Measurements from ENCODE around the gene S100A1. TPM values are rescaled to one million over a fixed set of nuclear protein-coding genes. Genes with fewer than 3 reads are reported as not detected.
A peak's percentile ranks its signal among the peaks of the same experiment; 100 is the strongest.

Gene S100A1
- total and polyA plus RNA-seq, 2 of the 13 experiments (the other 11 are each of a cell fraction or from before 2014, with no cell fraction given) = 120 to 251 TPM

DNA sequence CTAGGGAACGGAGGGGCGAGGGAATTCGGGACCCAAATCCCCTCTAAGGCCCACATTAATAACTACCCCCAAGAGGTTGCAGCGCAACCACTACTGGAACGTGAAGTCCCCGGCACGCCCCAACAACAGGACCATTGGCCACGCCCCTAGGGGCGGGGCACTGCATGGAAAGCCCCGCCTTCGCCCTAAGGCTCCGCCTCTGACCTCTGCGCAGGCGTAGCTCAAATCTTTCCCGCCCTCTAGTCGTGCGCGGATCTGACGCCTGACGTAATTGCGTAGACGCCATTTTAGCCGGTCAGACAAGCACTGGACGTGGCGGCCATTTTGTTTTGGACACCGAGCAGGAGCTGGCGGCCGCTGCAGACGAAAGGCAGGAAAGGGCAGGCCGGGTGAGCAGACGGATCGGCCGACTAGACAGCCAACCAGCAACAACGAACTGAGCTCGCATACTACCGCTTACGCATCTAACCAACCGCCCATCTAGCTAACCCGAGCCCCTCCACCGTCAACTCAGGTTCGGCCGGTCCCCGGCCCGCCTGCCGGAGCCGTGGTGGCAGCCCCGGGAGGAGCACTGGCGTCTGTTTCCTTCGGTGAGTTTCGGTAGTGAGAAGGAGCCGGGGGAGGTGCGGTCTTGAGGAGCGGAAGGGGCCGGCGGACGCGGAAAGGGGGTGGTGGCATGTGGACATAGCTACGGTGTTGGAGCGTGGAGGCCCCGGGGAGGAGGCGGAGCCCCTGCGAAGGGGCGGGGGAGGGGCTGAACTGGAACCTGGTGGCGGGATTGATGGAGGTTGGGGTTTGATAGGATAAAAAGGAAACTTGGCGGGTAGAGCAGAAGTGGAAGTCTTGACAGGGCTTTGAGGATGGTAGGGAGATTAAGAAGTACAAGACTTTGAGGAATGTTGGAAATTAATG lies 5.8 kb downstream of the S100A1 start, which contains the start of gene CHTOP (continued):
- TF ChIP-seq, protein P1, sequence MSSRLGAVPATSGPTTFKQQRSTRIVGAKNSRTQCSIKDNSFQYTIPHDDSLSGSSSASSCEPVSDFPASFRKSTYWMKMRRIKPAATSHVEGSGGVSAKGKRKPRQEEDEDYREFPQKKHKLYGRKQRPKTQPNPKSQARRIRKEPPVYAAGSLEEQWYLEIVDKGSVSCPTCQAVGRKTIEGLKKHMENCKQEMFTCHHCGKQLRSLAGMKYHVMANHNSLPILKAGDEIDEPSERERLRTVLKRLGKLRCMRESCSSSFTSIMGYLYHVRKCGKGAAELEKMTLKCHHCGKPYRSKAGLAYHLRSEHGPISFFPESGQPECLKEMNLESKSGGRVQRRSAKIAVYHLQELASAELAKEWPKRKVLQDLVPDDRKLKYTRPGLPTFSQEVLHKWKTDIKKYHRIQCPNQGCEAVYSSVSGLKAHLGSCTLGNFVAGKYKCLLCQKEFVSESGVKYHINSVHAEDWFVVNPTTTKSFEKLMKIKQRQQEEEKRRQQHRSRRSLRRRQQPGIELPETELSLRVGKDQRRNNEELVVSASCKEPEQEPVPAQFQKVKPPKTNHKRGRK (CRISPR knock-in tag; IDR thresholded peaks at IDR 0.05) = no peak
- no peak for TF ChIP-seq ZNF44 (CRISPR knock-in tag; IDR thresholded peaks at IDR 0.05)
- no peak for TF ChIP-seq ZFP37 (CRISPR knock-in tag; IDR thresholded peaks at IDR 0.05; ENCODE audit: borderline replicate concordance)
- peak; percentile 7 for TF ChIP-seq CBX1 (IDR thresholded peaks at IDR 0.05; ENCODE audit: low read depth)
- peak; percentile 80 for TF ChIP-seq NFKBIZ (CRISPR knock-in tag; IDR thresholded peaks at IDR 0.05)
- peak; percentile 84; the same call in 1 of the 2 replicates for TF ChIP-seq CCDC6 (CRISPR knock-in tag; IDR thresholded peaks at IDR 0.05)
- TF ChIP-seq, protein P2, sequence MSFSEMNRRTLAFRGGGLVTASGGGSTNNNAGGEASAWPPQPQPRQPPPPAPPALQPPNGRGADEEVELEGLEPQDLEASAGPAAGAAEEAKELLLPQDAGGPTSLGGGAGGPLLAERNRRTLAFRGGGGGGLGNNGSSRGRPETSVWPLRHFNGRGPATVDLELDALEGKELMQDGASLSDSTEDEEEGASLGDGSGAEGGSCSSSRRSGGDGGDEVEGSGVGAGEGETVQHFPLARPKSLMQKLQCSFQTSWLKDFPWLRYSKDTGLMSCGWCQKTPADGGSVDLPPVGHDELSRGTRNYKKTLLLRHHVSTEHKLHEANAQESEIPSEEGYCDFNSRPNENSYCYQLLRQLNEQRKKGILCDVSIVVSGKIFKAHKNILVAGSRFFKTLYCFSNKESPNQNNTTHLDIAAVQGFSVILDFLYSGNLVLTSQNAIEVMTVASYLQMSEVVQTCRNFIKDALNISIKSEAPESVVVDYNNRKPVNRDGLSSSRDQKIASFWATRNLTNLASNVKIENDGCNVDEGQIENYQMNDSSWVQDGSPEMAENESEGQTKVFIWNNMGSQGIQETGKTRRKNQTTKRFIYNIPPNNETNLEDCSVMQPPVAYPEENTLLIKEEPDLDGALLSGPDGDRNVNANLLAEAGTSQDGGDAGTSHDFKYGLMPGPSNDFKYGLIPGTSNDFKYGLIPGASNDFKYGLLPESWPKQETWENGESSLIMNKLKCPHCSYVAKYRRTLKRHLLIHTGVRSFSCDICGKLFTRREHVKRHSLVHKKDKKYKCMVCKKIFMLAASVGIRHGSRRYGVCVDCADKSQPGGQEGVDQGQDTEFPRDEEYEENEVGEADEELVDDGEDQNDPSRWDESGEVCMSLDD (CRISPR knock-in tag; IDR thresholded peaks at IDR 0.05; ENCODE audit: borderline replicate concordance) = no peak
- TF ChIP-seq, protein P3, sequence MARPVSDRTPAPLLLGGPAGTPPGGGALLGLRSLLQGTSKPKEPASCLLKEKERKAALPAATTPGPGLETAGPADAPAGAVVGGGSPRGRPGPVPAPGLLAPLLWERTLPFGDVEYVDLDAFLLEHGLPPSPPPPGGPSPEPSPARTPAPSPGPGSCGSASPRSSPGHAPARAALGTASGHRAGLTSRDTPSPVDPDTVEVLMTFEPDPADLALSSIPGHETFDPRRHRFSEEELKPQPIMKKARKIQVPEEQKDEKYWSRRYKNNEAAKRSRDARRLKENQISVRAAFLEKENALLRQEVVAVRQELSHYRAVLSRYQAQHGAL (CRISPR knock-in tag; IDR thresholded peaks at IDR 0.05; ENCODE audit: not compliant biosample characterization) = no peak
- TF ChIP-seq ZSCAN29 (CRISPR knock-in tag; conservative IDR thresholded peaks at IDR 0.05) = no peak
- TF ChIP-seq KDM4B (CRISPR knock-in tag; IDR thresholded peaks at IDR 0.05) = 0 out of 2 replicates have a peak, but pooled peaks have one; percentile 17
- peak; percentile 79; the same call in 1 of the 2 replicates for TF ChIP-seq ZNF569 (CRISPR knock-in tag; IDR thresholded peaks at IDR 0.05; ENCODE audit: borderline replicate concordance)
- peak; percentile 71; the same call in 1 of the 2 replicates for TF ChIP-seq YEATS2 (CRISPR knock-in tag; IDR thresholded peaks at IDR 0.05; ENCODE audit: borderline replicate concordance)
- TF ChIP-seq, protein P4, sequence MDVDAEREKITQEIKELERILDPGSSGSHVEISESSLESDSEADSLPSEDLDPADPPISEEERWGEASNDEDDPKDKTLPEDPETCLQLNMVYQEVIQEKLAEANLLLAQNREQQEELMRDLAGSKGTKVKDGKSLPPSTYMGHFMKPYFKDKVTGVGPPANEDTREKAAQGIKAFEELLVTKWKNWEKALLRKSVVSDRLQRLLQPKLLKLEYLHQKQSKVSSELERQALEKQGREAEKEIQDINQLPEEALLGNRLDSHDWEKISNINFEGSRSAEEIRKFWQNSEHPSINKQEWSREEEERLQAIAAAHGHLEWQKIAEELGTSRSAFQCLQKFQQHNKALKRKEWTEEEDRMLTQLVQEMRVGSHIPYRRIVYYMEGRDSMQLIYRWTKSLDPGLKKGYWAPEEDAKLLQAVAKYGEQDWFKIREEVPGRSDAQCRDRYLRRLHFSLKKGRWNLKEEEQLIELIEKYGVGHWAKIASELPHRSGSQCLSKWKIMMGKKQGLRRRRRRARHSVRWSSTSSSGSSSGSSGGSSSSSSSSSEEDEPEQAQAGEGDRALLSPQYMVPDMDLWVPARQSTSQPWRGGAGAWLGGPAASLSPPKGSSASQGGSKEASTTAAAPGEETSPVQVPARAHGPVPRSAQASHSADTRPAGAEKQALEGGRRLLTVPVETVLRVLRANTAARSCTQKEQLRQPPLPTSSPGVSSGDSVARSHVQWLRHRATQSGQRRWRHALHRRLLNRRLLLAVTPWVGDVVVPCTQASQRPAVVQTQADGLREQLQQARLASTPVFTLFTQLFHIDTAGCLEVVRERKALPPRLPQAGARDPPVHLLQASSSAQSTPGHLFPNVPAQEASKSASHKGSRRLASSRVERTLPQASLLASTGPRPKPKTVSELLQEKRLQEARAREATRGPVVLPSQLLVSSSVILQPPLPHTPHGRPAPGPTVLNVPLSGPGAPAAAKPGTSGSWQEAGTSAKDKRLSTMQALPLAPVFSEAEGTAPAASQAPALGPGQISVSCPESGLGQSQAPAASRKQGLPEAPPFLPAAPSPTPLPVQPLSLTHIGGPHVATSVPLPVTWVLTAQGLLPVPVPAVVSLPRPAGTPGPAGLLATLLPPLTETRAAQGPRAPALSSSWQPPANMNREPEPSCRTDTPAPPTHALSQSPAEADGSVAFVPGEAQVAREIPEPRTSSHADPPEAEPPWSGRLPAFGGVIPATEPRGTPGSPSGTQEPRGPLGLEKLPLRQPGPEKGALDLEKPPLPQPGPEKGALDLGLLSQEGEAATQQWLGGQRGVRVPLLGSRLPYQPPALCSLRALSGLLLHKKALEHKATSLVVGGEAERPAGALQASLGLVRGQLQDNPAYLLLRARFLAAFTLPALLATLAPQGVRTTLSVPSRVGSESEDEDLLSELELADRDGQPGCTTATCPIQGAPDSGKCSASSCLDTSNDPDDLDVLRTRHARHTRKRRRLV (CRISPR knock-in tag; IDR thresholded peaks at IDR 0.05) = no peak; the same call in 1 of the 2 replicates
- TF ChIP-seq NFE2L1 (CRISPR knock-in tag; IDR thresholded peaks at IDR 0.05; ENCODE audit: borderline replicate concordance) = no peak
- TF ChIP-seq NONO (IDR thresholded peaks at IDR 0.05) = no peak
- TF ChIP-seq NONO (CRISPR knock-in tag; conservative IDR thresholded peaks at IDR 0.05) = peak; percentile 88
- TF ChIP-seq NFRKB (IDR thresholded peaks at IDR 0.05) = peak; percentile 89
- 0 out of 4 replicates have a peak, but pooled peaks of 1 of the 2 experiments have one; percentile 46 for TF ChIP-seq EP300 (IDR thresholded peaks at IDR 0.05; ENCODE audit: low read depth in 2 of 2, low read length in 2 of 2)
- TF ChIP-seq EP300 (CRISPR knock-in tag; IDR thresholded peaks at IDR 0.05; ENCODE audit: borderline replicate concordance) = no peak
